NCI-H2227 treated with DMSO at 0.1 percent for 48 hours (cell line): ENCODE data around the gene ATP2B1.
A peak's percentile ranks its signal among the peaks of the same experiment; 100 is the strongest.
"Not testable (repeated sequence)": the region's sequence is repeated elsewhere in the genome, so short reads cannot be mapped to it uniquely, and the experiment has no call there.

Experiments used
- DNase-seq: peaks from one replicate; lab custom pipeline; 2025; lab: John Stamatoyannopoulos, UW

Gene ATP2B1

GRCh38 chr12:89712706-89713105 is 4.1 kb upstream of the ATP2B1 start:
- no peak for DNase-seq

DNA sequence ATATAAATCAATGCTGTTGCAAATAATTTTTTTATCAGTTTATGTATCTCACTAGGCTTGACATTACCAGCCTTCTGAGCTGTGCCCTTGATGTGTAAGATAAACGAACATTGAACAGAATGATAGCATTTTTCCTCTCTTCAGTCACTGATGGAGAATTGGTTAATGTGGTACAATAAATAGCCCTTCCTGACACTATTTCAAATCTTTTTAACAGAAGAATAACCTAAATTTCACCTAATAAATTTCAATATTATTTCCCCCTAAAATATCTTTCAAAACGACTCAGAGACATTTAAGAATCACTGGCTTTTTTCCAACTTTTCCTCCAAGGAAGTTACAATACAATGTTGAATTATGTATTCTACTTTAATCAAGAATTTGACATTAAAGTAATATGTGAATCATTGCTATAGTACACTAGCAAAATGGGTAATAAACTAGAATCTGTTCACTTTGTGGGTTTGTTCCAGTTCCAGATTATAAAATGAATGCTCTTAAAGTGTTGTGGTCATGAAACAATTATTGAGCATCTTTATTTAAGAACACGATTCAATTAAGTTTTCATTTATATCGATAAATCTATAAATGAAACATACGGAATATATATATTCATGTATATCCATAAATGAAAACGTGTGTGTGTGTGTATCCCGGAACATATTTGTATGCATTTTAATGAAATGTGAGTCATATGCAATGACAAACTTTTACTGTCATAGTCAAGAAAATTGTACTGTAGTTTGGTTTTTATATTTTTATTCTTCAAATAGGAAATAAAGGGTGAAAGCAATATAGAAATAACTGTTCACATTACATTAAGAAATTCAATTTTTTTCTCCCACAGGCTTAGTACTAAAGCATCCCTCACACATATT is 2.5 kb upstream of the ATP2B1 start:
- DNase-seq, result peak; percentile 25

GRCh38 chr12:89709995-89710872 is 1.6 kb upstream of the ATP2B1 start:
- DNase-seq, result peak; percentile 62

GRCh38 chr12:89709157-89709994 is 738 bp upstream of the ATP2B1 start:
- peak; percentile 99 for DNase-seq

- DNase-seq, result no peak
Measured at GRCh38 chr12:89707703-89708564, 704 bp downstream of the ATP2B1 start.

DNA sequence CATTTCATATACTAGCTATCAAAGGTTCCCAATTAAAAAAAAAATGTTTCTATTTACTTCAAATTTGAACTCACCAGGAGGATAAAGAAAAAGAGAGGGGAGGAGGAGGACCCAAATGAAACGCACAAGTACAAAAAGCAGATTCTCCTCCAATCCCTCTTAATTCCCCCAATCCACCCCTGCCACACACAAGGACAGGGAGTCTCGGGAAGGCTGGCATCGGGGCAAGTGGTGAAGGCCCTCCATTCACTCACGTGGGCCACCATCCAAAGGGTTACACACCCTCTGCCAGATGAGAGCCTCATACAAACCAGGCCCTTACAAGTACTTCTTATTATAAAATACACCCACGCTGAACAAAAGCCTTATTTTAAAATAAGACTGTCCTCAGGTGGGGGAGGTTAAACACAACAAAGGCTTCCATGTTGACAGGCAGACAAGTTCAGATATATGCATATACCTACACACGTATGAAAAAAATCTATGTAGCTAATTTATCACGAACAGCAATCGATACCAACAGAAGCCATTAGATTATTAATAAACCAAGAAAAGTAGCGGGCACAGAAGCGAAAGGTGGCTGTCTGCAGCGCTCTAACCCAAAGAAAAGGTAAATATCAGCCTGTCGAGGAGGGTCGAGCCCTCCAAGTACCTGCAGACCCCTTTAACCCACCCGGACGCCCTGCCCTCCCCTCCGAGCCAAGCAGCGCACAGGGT is 1.5 kb downstream of the ATP2B1 start:
- no peak for DNase-seq

DNA sequence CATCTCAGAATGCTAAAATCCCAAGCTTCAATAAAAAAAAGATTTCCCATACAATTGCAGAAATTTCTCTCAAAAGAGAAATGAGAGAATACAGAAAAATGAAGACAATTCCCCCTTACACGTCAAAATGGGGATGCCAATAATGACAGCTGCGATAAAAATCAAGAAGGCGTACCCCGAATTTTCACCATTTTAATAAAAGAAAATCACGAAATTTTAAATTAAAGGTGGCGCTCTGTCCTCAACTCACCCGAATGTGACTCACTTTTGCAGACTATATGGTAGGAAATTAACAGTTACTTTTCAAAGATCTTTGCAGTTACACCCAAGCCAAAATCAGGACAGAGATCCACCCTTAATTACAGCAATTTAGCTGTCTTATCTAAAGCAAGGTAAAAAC is 2.1 kb downstream of the ATP2B1 start:
- DNase-seq, result no peak

- DNase-seq, result no peak
Measured at GRCh38 chr12:89704457-89704856, 4.2 kb downstream of the ATP2B1 start.

DNA sequence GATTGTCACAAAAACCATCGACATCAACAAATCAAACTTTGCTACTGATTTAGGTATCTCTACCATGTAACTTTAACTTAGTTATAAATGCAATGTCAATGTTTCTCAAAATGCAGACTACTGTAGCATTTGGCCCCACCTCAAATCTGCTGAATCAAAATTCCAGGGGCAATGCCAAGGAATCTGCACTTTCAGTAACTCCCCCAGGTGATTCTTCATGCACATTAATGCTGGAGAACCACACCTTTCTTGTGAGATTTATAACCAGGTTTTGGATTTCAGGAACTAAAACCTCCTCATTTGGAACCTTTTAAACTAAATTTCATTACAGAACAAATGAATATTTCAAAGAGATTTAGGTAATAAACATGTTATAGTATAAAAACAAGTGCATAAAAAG is 4.9 kb downstream of the ATP2B1 start:
- no peak for DNase-seq

DNA sequence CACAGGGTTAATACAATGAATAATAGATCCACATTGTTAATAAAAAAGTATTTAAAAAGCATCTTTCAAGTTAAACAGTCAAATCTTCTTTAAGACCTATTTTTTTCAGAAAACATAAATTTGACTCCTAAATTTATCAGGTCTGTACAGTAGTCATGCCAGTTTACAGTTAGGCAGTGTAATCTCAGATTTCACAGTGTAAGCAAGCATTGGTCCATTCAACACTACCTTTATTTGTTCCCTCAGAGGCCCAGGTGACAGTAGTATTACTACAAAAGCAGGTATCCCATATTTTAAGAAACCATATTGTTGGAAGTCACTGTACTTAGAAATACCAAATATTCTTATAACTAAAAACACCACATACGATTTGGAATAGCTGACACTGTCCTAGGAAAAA is 6.1 kb downstream of the ATP2B1 start:
- DNase-seq, result no peak

DNA sequence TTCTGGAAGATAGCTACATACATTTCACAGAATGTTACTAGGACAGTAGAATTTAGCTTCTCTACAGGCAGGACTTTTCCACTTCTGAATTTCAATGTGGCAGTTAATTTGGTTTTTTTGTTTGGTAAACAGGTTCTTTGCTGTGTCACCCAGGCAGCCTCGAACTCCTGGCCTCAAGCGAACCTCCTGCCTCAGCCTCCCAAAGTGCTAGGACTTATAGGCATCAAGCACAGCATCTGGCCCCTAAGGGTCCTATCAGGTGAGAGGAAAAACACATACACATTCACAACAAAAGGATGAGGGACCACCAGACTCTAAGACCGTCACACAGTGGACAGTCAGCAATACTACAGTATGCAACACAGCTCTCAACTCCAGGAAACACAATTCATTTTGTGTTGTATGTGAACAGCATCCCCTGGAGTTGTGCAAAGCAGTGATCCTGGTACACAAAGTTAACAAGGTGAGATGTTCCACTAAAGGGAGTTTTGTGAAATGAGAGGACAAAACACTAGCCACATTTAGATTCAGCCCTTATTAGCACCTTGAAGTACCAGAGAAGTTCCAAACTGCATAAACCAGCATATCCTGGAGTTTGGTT is 6.9 kb downstream of the ATP2B1 start:
- DNase-seq, result no peak

DNA sequence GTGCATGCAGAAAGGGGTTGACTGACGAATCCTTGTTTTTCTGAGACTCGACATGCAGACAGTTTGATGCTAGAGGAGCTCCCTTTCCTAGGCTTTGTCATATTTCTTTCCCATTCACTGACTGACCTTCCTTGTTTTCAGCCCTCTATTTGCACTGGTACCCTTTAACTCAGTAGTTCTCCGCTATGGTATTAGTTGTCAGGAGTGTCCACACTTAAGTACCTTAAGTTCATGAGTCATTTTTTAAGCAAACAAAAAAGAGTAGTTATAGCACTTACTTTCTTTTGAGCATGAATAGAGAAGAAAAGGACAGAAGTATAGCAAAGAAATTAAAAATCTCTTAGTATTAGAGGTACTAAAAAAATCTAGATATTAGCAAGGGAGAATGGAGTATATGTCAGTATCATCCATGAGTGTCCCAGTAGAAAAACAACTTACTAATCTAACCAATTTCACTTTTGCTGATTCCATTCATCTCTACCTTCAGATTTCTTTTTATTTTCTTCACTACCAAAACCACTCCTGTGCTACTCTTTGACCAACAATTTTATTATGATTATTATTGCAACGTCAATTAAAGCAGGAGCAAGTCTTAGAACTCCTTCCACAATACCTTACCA is 8.3 kb downstream of the ATP2B1 start:
- no peak for DNase-seq

GRCh38 chr12:89698607-89699006 is 10.0 kb downstream of the ATP2B1 start:
- DNase-seq, result no peak

DNA sequence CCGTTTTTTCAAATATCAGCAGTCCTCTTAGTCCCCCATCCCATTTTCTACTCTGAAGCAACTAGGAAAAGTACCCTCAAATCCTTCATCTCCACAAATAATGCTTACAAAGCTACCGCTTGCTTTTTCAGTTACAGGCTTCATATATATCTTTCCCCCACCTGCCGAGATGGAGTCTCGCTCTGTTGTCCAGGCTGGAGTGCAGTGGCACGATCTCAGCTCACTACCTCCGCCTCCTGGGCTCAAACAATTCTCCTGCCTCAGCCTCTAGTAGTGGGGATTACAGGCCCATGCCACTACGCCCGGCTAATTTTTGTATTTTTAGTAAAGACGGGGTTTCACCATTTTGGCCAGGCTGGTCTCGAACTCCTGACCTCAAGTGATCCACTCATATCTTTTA is 10.9 kb downstream of the ATP2B1 start:
- DNase-seq, result not testable (repeated sequence)

GRCh38 chr12:89697296-89697695 is 11.3 kb downstream of the ATP2B1 start:
- no peak for DNase-seq

DNA sequence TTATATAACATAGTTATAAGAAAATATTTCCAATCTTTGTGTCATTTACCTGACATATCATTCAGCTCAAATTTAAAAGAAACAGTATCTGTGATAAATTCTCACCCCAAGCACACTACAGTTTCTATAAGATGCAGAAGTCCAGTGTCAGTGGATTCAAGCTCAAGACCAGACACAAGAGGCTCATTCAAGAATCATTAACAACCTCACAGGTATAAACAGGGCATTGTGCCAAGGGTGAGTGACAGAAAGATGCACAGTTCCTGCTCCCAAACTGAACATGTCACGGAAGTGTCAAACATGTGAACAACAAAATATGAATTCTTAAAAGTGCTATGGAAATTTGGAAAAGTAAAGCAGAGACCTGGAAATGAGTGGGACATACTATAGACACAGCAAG is 12.8 kb downstream of the ATP2B1 start:
- DNase-seq, result no peak

GRCh38 chr12:89695100-89695499 is 13.5 kb downstream of the ATP2B1 start:
- DNase-seq, result no peak

DNA sequence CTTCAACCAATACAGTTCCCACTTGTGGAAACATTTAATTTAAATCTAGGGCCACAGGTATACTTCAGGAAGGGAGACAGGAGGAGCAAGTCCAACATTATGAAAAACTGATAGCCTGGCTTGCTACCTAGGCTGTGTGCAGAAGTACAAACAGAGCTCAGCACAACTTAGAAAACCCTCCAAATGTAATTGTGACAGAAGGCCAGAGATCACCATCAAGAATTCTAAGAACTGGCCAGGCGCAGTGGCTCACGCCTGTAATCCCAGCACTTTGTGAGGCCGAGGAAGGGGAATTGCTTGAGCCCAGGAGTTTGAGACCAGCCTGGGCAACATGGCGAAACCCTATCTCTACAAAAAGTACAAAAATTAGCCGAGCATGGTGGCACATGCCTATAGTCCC is 14.1 kb downstream of the ATP2B1 start:
- DNase-seq, result no peak

DNA sequence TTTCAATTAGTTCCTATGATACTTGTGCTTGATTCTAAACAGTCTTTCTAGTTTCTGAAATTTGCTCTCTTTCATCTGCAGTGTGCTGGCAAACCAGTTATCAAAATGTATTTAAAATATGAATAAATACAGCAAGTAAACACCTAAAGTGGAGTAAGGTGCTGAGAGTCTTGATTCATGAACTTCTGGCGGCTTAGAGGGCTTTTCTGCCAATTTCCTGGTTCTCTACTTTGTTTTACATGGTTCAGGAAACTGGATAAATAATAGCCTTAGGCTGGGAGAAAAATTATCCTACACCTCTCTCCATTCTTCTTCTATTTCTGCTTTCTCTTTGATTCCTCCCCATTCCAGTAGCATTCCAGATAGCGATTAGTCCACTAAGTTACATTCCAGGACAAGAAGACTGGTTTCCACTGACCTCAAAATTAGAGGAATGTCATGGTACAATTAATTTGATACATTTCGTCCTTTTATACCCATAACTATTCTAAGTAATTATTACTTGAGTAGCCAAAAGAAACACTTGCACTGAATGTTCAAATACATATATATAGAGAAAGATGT is 14.9 kb downstream of the ATP2B1 start:
- no peak for DNase-seq
